HL-60/S4 treated with phorbol 12-myristate 13-acetate at 8.2 ng/mL for 4 days and 3 days (cell line): ENCODE results near the gene OOEP.

Experiments
- in situ Hi-C: fragments of 300-500 bp; cut with MboI; formaldehyde crosslinking; loops from 2 replicates; pipeline ENCODE4 v1.15.0; 2022; ENCODE audit warnings: low sequenced_read_pairs

Gene OOEP

DNA sequence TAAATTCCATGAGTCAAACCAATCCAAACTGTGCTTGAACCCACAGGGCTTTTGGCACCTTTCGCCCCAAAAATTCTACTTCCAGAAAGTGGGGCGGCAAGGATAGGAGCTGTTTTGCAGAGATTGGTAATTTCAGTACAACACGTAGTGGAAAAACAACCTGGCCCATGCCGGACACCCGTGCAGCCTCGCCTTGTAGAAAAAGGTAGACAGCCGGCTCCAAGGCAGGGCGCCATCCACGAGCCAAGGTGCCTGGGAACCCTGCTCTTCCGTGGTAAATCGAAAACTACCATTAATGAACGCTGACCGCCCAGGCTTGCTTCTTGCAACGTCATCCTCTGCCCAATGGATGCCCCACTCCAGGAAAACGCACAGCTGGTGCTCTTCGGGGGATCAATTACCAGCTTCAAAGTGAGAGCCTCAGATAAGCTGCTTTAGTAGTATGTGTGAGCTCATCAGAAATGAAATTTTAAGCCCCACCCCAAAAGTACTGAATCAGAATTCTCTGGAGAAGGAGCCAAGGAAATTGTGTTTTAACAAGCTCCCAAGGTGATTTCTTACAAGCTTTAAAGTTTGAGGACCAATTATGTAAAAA is 1.8 kb downstream of the OOEP start:
- in situ Hi-C loops = no loop called here

- in situ Hi-C loops = no loop called here
Observed at GRCh38 chr6:73364549-73364948, 5.1 kb downstream of the OOEP start.

GRCh38 chr6:73364121-73364520 is 5.6 kb downstream of the OOEP start:
- in situ Hi-C loops = no loop called here

GRCh38 chr6:73363537-73363875 is 6.2 kb downstream of the OOEP start:
- in situ Hi-C loops = no loop called here

DNA sequence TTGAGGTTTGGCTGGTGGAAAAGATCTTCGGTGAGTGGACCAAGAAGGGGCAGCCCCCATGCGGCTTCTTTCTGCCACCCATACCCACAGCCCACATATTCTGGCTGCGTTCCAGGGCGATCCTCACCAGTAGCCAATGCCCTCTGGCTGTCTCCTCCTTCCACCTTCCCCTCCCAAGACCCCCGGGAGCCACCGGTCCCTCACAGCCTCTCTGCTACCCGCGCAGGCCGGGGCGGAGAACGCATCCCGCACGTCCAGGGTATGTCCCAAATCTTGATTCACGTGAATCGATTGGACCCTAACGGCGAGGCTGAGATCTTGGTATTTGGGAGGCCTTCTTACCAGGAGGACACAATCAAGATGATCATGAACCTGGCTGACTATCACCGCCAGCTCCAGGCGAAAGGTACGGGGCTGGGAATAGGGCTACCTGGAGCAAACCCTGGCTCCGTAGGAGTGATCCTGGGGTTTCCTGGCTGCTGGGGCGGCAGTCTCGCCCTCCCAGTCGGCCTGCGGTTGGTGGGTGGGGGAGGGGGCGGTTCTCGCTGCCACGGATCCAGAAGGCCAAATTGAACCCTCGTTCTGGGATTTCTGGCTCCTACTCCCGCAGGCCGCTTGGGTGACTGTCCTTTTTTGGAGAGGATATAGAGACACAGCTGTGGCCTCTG is 6.7 kb downstream of the OOEP start:
- in situ Hi-C loops = no loop called here

DNA sequence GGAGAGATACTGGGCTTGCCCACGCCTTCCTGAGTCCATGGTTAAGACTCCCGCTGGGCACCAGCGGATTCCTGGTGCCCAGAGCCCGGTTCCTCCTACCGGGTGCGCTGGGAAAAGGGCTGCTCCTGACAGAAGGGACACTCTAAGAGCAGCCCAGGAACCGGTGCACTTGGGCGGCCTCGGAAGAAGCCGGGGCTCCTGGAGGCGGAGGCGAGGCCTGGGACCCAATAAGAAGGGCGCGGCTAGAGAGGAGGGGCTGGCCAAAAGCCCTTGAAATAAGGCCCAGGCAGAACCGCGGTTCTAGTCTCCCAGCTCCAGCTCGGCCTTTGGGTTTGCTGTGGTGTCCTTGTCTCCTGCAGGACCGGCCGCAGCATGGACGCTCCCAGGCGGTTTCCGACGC is 7.3 kb downstream of the OOEP start, which contains the start of gene KHDC3L:
TSS of gene KHDC3L (plus strand) at position 301 of the 400 bp plus-strand sequence. CDS start at position 373, 72 bp downstream.
- in situ Hi-C loops = no loop called here

- in situ Hi-C loops = no loop called here
Observed at GRCh38 chr6:73353636-73354593, 15.8 kb downstream of the OOEP start, which contains the start of gene DPPA5. DPPA5 (minus strand) TSS chr6:73354276; CDS start chr6:73354225, 51 bp downstream.

- in situ Hi-C loops = no loop called here
Observed at GRCh38 chr6:73349311-73349710, 20.4 kb downstream of the OOEP start.

- in situ Hi-C loops = no loop called here
Observed at GRCh38 chr6:73348550-73349204, 21.0 kb downstream of the OOEP start.

DNA sequence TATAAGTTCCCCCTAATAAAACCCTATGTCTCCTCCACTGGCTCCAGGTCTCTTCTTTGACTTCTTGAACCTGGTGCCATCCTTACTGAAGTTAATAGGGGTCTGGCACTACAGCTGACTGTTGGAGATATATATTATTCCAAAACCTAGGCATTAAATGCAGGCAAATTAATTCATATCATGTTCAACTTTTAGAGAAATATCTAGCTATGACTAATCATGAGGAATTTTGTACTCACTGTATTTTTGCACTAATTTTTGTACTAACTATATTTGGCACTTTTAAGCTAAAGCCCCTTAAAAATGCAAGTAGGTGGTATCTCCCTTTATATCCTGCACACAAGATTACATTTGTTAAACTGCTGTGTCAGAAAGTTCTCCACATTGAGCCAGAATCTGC is 26.5 kb downstream of the OOEP start:
- in situ Hi-C loops = no loop called here

- in situ Hi-C loops = no loop called here
Observed at GRCh38 chr6:73342174-73342573, 27.5 kb downstream of the OOEP start.

DNA sequence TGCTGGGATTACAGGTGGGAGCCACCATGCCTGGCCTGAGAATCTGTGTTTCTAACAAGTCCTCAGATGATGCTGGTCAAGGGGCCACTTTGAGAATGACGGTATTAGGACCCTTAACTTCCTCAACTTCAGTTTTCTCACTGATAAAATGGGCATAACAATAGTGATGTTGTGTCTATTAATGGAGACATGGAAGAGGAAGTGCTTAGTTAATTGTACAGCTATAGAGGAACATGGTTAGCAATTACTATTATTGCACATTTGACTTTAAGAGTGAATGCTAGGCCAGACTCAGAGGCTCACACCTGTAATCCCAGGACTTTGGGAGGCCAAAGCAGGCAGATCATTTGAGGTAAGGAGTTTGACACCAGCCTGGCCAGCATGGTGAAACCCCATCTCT is 28.4 kb downstream of the OOEP start:
- in situ Hi-C loops = no loop called here

DNA sequence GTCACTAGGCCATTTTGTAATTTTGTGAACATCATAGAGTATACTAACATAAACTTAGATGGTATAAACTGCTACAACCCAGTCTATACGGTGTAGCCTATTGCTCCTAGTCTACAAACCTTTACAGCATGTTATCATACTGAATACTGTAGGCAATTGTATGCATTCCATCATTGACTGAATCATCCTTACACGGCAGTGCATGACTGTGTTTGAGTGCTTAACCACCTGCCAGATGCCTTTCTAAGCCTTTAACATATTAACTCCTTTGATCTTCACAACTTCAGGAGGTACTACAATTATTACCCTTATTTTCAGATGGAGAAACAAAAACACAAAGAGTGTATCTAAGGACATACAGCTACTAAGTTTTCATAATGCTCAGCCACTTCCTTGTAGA is 29.6 kb downstream of the OOEP start:
- in situ Hi-C loops = no loop called here

- in situ Hi-C loops = no loop called here
Observed at GRCh38 chr6:73339340-73339739, 30.4 kb downstream of the OOEP start.

- in situ Hi-C loops = no loop called here
Observed at GRCh38 chr6:73329201-73329600, 40.5 kb downstream of the OOEP start.

DNA sequence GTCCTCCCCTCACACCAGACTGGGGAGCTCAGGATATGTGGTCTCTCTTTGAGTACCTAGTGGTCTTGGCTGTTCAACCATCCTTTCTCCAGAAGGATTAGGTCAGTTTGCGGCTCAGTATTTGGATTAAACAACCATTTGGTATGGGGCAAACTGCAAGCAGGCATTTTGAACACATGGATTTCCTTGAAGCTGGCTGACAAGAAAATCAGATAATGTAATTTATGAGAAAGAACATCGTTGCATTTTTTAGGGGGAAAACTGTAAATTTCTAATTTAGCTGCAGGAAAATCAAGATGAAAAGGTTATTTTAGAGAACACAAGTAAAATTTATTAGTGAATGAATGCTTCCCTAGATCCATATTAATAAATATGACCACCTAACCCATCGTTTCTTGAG is 40.9 kb downstream of the OOEP start:
- in situ Hi-C loops = no loop called here

- in situ Hi-C loops = no loop called here
Observed at GRCh38 chr6:73325656-73326055, 44.0 kb downstream of the OOEP start.

- in situ Hi-C loops = no loop called here
Observed at GRCh38 chr6:73323323-73323722, 46.4 kb downstream of the OOEP start.
